SHP77 (cell line): ENCODE data around the gene PCNX2.

ENCODE experiments used
- DNase-seq, 2 experiments: peaks; one replicate each; lab custom pipeline; 2025; lab: John Stamatoyannopoulos, UW

The PCNX2 gene

GRCh38 chr1:232962761-232963745 is 332.5 kb downstream of the PCNX2 start:
- DNase-seq, result no peak

DNA sequence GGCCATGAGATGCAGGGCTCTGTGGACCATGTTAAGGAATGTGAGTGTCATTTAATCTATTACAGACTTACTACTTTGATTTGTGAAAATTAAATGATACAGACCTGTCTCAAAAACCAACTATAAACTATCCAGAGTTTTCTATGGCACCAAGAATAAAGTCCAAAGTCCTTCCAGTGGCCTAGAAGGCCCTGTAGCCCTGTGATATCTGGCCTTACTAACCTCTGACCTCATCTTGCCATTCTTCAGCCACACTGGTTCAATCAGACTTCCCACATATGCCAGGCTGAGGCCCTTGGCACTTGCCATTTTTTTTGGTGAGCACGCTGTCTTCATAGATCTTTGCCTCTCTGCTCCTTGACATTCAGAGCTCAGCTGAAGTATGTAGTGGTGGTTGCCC is 337.5 kb downstream of the PCNX2 start:
- DNase-seq, result no peak

GRCh38 chr1:232956081-232956480 is 339.4 kb downstream of the PCNX2 start:
- no peak for DNase-seq

- DNase-seq, result no peak
Observed at GRCh38 chr1:232954594-232955365, 340.7 kb downstream of the PCNX2 start.

DNA sequence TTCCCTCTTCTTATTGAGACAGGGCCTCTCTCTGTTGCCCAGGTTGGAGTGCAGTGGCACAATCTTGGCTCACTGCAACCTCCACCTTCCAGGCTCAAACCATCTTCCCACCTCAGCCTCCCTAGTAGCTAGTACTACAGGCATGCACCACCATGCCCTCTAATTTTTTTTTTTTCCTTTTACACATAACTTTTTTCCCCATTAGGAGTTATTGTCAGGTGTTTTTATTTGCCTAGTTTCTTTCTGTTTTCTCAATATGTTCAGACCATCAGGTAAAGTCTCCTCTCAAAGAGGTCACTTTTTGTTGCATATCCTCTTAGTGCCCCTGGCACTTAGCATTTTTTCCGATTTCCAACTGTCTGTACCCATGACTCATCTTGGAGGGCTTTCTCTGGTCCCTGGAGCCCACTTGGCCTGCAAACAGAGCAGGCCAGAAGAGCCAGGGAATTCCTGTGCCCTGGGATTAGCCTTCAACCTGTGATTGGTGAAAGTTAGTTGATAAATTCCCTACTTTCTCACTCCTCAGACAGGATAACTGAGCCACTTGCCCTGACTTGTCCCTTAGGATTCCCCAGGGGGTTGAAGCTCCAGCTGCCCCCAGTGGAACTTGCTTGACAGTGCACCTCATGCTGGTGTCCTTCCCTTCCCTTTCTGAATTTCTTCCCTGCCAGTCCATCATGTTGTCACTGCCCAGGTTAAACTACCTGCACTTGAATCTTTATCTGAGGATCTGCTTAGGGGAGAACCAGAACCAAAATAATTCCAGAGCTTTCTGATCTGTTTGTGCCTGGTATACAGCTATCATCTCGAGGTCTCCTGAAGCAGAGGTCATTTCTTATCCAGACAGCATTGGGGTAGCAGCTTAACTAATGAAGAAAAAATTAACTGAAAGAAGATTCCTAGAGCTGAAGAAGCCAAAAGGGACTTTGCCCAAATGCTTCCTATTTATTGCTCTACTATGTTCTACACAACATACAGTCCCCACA is 342.7 kb downstream of the PCNX2 start:
- peak; percentile 59 to 65 for DNase-seq

DNA sequence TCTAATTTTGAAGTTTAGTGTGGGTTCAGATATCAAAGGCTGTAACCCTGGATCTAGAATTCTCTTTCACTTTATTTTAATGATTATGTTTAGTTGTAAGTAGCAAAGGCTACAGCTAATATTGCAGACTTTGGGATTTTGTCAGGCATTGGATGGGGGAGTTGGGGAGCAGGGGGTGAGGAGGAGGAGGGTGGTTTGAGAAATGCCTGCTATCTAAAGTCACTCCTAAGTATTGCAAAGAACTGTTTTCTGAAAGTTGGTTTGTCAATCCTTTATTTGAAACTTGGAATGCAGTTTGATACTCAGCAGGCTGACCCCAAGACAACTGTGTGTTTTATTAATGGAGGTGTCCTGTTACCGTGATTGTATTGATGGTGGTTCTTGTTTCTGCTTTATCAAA is 343.9 kb downstream of the PCNX2 start:
- DNase-seq, result no peak

GRCh38 chr1:232951180-232951579 is 344.3 kb downstream of the PCNX2 start:
- DNase-seq, result peak in 1 of 2 experiments; percentile 8

DNA sequence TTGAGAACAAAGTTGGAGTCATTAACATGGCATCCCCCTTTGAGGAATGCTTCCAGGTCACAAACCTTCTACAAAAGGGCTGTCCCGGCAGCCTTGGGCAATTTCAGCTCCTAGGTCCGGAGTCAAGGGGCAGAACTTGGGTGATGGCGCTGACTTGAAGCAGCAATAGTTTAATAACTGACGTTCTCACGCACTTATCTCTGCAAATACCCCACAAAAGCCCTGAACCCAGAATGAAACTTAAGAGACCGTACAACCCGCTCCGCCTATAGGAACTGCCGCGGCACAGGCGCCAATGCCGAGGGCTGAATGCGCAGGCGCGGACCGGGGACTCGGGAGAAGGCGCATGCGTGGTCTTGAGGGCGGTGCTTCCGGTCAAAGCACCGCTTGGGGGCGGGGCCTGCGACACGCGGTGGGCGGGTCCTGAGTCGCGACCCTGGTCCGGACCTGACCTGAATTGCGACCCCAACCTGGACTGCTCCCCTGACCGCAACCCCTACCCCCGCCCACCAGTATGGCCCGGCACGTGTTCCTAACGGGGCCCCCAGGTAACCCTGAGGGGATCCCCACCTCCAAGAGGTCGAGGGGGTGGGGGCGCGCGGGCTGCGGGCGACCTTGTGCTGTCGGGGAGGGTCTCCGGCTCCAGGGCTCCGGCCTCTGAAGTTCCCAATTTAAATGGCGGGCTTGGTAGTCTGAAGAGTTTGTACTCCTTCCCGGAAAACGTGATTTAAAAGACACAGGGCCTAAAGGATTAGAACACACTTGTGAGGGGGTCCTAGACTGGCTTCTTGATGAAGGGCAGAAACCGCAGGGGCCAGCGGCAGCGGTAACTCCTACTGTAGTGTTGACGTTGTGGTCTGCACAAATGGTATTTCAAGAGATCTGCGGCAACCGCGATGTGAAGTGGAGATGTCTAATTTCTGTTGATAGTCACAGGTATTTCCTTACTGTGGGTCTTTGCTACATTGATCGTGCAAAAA is 345.0 kb downstream of the PCNX2 start, which contains the start of gene NTPCR:
Gene NTPCR, plus strand, starts transcription at position 415 of the 980 bp plus-strand sequence. Its CDS starts 100 bp downstream, at position 515.
- peak; percentile 90 to 91 for DNase-seq

DNA sequence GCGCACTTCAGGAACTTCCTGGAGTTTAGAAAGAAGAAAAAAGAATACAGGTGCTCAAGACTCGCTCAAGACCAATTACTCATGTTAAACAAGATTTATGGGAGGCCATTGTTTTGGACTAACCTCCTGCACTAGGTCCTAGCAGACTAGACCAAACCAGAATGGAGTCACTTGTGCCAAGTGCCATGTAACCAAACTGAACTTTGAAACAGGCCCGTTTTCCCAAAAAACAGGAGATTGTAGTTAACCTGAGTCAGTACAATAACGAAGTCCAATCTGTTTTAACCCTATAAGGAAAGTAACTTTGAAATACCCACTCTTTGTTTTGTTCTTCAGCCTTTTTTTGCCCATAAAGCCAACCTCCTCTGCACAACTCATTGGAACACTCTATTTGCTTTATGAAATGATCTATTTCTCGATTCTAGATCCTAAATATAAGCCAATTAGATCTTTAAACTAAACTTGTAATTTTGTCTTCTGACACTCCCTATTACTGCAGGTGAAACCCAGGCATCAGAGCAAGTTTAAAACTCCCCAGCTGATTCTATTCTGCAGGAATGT is 345.8 kb downstream of the PCNX2 start:
- DNase-seq, result no peak

- DNase-seq, result no peak
Observed at GRCh38 chr1:232944347-232944746, 351.2 kb downstream of the PCNX2 start.

DNA sequence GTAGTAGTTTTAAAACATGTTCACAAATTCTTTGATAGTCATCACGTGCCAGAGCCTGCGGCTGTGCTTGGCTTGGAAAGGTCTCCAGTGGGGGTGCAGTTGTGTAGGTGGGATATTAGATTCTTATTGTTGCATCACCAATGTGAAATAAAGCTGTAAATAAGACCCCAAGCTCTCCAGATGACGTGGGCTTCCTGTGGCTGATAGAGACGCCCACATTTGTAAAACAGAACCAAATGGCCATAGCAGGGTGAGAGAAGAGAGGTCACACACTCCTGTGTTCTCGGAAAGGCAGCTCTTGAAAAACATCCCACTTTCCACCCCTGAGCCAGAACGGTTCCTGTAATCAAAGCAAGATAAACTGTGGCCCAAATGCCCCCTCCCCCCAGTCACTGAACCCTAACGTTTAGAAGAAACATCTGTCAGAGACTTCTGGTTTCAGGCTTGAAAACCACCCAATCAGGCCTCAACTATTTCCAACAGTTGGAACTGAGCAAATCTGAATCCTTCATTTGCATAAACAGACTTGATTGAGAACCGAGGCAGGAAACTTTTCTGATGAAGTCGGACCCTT is 351.8 kb downstream of the PCNX2 start:
- DNase-seq, result no peak

DNA sequence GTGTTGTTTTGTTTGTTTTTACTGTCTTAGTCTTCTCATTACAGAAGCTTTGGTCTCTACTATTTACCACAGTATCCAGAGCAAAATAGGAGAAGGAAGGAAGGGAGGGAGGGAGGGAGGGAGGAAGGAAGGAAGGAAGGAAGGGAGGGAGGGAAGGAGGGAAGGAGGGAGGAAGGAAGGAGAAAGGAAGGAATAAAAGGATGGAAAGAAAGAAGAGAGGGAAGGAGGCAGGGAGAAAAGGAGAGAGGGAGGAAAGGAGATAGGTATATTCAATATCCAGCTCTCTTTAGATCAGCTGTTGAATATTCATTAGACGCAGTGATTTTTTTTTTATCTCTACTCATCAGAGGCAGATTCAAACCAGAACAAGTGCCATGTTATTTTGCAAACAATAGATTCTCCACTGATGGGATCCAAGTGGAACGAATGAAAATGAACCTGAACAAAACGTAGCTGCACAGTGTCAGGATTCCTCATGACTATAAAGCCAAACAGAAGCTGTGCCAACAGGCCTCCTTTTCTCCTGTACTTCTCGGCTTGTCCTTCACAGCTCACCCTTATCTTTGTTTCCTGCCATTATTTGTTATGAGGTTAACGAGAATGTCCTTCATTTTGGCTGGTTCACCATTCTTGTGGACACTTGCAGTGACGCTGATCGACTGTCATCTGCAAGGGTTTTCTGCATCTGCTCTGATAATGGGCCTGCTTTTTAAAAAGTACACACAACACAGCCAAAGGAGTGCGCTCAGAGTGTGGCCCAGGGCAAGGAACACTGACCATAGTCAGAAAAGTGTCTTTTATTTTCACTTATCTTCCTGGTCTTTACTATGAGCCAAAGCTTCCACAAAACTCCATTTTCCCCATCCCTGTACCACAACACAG is 352.9 kb downstream of the PCNX2 start:
- no peak for DNase-seq

DNA sequence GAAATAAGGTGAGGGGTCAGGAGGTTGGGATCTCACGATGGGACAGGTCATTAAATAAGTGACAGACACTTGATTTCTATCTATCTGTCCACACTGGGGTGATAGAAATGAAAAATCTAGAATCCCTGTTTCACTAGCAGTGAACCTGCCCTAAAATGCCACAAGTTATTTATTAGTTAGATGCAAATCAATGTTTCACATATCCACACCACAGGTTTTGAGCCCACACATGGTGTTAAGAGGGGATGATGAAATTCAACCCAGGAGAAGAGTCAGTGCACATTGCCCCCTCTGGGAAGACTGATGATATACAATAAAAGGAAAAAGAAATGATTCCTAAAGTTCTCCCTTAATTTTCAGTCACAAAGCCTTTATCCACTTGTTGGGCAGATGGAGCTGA is 355.3 kb downstream of the PCNX2 start:
- DNase-seq, result no peak

DNA sequence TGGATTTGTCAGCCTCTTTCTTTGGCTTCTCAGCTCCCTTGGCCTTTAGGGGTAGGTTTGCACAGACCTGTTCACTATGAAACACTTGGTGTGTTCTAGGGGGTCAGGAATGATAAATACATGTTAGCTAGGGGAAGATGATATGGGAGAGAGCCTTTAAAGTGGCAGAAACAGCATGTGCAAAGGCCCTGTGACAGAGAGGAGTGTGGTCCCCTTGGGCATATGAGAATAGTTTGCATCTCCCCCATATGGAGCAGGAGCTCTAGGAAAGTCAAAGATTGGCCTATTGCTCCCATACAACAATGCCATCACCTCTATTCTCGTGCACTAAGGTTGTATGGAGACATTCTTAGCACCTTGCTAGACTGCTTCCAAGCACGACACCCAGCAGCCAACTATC is 355.8 kb downstream of the PCNX2 start:
- no peak for DNase-seq

DNA sequence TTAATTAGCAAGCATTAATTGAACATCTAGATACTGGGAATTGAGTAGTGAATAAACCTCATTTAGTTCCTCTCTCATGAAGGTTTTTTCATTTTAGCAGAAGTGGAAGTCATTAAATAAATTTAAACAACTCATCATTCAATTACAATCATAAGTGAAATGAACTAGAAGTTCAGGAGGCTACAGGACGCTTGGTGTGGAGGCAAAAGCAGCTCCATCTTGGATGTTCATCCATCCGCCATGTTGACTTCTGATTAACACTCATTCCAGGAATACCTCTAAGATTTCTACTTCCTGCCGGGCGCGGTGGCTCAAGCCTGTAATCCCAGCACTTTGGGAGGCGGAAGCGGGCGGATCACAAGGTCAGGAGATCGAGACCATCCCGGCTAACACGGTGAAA is 356.6 kb downstream of the PCNX2 start:
- no peak for DNase-seq

GRCh38 chr1:232937741-232938375 is 357.7 kb downstream of the PCNX2 start:
- no peak for DNase-seq

- no peak for DNase-seq
Observed at GRCh38 chr1:232936941-232937340, 358.6 kb downstream of the PCNX2 start.
